GM21367 (cell line): ENCODE measurements around the gene RNF10.
"Not testable (repeated sequence)": the region's sequence is repeated elsewhere in the genome, so short reads cannot be mapped to it uniquely, and the experiment has no call there.

ENCODE experiments used
- ATAC-seq: cut with Tn5 transposase; IDR thresholded peaks from one replicate; pipeline ENCODE4 v1.9.1; 2021; ENCODE audit not compliant: unreplicated experiment

Gene RNF10

GRCh38 chr12:120534203-120534702 is at the start of gene RNF10:
TSS of gene RNF10 (plus strand) at chr12:120534356. CDS start at chr12:120534812, 456 bp downstream.
- peak; percentile 60 for ATAC-seq

GRCh38 chr12:120485961-120486881 is 47.9 kb upstream of the RNF10 start:
- no peak for ATAC-seq

- not testable (repeated sequence) for ATAC-seq
Measured at GRCh38 chr12:120487552-120487951, 46.6 kb upstream of the RNF10 start.

- no peak for ATAC-seq
Measured at GRCh38 chr12:120488057-120488640, 46.0 kb upstream of the RNF10 start.

GRCh38 chr12:120489018-120489417 is 45.1 kb upstream of the RNF10 start:
- no peak for ATAC-seq

GRCh38 chr12:120490325-120490724 is 43.8 kb upstream of the RNF10 start:
- no peak for ATAC-seq

- ATAC-seq = no peak
Measured at GRCh38 chr12:120490833-120491512, 43.2 kb upstream of the RNF10 start.

- peak; percentile 4 for ATAC-seq
Measured at GRCh38 chr12:120495186-120495730, 38.9 kb upstream of the RNF10 start.

GRCh38 chr12:120495731-120496412 is 38.3 kb upstream of the RNF10 start, which contains the start of gene DYNLL1:
TSS of gene DYNLL1 (plus strand) at chr12:120496113. CDS start at chr12:120496422, 309 bp downstream.
- peak; percentile 89 for ATAC-seq

GRCh38 chr12:120496413-120497340 is 37.5 kb upstream of the RNF10 start:
- ATAC-seq = peak; percentile 21

- no peak for ATAC-seq
Measured at GRCh38 chr12:120497524-120498150, 36.5 kb upstream of the RNF10 start.

GRCh38 chr12:120498870-120499515 is 35.2 kb upstream of the RNF10 start:
- ATAC-seq = no peak

GRCh38 chr12:120500581-120500980 is 33.6 kb upstream of the RNF10 start:
- no peak for ATAC-seq

- no peak for ATAC-seq
Measured at GRCh38 chr12:120504587-120504986, 29.6 kb upstream of the RNF10 start.

GRCh38 chr12:120508537-120508936 is 25.6 kb upstream of the RNF10 start:
- no peak for ATAC-seq

- no peak for ATAC-seq
Measured at GRCh38 chr12:120514002-120514401, 20.2 kb upstream of the RNF10 start.

- no peak for ATAC-seq
Measured at GRCh38 chr12:120515496-120515895, 18.7 kb upstream of the RNF10 start.

GRCh38 chr12:120519324-120519723 is 14.8 kb upstream of the RNF10 start:
- not testable (repeated sequence) for ATAC-seq
